ENCODE results near the gene ZNF443. TPM values are rescaled to one million over a fixed set of nuclear protein-coding genes. Genes with fewer than 3 reads are reported as not detected.
"Not testable (repeated sequence)": the region's sequence is repeated elsewhere in the genome, so short reads cannot be mapped to it uniquely, and the experiment has no call there.

The ZNF443 gene
- total RNA-seq, result 1 to 10 TPM; 2.2 to 2.5 TPM

DNA sequence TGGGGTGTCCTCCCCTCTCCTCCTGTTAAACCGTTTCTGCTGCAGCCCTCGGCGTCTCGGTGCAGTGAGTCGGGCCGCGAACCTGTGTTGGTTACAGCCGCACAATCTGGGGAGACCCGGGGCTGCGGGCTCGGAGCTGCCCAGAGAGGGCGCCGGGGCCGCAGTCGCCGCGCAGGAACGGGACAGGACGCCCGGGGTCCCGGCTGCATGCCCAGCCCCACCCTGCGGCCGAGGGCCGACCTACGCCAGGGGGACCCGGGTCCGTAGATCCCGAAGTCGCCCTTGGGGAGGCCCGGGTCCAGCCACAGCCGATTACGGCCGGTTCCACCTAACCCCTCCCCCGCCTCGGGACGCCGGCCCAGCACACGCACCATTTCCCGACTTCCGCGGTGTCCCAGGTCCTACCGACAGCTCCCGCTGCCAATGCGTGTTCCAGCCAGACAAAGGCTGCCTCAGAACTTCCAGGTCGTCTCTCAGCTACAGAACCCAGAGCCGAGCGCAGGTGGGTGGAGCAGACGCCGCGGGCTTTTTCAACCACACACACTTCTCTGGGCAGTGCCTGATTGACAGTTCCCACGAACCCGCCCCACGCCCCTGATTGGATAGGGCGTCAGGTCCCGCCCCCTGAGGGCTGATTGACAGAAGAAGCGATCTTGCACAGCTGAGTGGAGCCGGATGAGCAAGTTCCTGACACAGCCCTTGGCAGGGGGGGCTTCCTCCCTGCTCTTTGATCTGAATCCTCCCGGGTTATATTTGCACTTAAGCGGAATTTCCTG, at the start of gene ZNF443:
ZNF443 (minus strand) TSS at position 481 of the 776 bp plus-strand sequence; CDS start at position 374, 107 bp downstream.
- H3K4me3 Mint-ChIP-seq, result peak within 1 kb of the TSS; percentile 99
- H3K27me3 Mint-ChIP-seq, result no peaks in the 10 kb centered on the region
- DNase-seq (ENCODE audit: low spot score) (peak; percentile 98), ATAC-seq (peak; percentile 100)
- H3K27ac Mint-ChIP-seq, result peak within 1 kb of the TSS; percentile 80 to 93
- H3K36me3 Mint-ChIP-seq, result peaks cover 21% of the 10 kb centered on the region
- peaks cover 9% of the 10 kb centered on the region for H3K9me3 Mint-ChIP-seq
- peaks cover 5 to 11% of the 10 kb centered on the region in 2 donors for H3K4me1 Mint-ChIP-seq (ENCODE audit: low read depth in 2 of 2)

DNA sequence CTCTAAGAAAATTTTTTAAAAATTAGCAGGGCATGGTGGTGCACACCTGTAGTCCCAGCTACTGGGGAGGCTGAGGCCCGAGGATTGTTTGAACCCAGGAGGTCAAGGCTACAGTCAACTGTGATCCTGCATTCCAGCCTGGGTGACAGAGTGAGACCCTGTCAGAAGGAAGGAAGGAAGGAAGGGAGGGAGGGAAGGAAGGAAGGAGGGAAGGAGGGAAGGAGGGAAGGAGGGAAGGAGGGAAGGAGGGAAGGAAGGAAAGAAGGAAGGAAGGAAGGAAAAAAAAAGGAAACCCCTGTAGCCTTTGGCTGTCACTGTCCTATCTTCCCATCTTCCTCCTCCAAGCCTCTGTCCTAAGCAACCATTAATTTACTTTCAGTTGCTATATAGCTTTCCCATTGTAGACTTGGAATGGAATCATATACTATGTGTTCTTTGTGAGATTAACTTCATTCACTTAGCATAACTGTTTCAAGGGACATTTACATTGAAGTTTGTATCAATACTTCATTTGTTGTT, 45.5 kb upstream of the ZNF443 start:
- DNase-seq (ENCODE audit: low spot score); H3K9me3 Mint-ChIP-seq; ATAC-seq; H3K27ac Mint-ChIP-seq; H3K27me3 Mint-ChIP-seq; H3K4me3 Mint-ChIP-seq; H3K36me3 Mint-ChIP-seq: not testable (repeated sequence)
- H3K4me1 Mint-ChIP-seq (ENCODE audit: low read depth in 2 of 2), result peaks cover 22 to 23% of the 10 kb centered on the region in 2 donors

DNA sequence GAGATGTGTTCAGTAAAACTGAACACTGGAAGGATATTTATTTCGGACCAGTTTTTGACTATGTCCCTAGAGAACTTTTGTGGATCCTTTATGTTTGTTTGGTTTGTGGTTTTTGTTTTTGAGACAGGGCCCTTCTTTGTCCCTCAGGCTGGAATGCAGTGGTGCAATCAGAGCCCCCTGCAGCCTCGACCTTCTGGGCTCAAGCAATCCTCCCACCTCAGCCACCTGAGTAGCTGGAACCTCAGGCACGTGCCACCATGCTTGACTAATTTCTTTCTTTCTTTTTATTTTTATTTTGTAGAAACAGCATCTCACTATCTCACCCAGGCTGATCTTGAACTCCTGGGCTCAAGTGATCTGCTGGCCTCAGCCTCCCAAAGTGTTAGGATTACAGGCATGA, 44.8 kb upstream of the ZNF443 start:
- peaks cover 22 to 23% of the 10 kb centered on the region in 2 donors for H3K4me1 Mint-ChIP-seq (ENCODE audit: low read depth in 2 of 2)
- H3K4me3 Mint-ChIP-seq, result peak overlapping the region; percentile 95
- H3K36me3 Mint-ChIP-seq, result no peaks in the 10 kb centered on the region
- no peak overlapping the region for H3K27ac Mint-ChIP-seq
- DNase-seq (ENCODE audit: low spot score), result no peak
- no peak for ATAC-seq
- H3K9me3 Mint-ChIP-seq, result no peaks in the 10 kb centered on the region
- no peaks in the 10 kb centered on the region for H3K27me3 Mint-ChIP-seq

DNA sequence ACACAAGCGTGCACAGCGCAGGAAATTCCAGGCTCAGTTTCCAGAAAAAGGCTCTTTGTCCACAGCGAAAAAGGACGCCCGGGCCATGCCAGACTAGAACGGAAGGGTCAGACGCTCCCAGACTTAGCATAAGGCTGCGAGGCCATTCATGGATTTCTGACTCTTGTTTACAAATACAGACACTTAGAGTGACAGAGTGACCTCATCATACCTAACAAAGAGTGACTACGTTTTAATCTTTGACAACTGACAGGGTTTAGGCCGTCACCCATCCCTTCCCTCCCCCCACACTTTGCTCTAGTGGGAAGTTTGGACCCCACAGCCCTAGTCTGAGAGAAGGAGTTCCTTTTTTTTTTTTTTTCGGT, 44.2 kb upstream of the ZNF443 start:
- Mint-ChIP-seq H3K4me3 (peak overlapping the region; percentile 95), H3K4me1 (ENCODE audit: low read depth in 2 of 2) (peaks cover 22 to 23% of the 10 kb centered on the region in 2 donors), H3K9me3 (no peaks in the 10 kb centered on the region), H3K27ac (peak overlapping the region; percentile 43 to 82), H3K36me3 (no peaks in the 10 kb centered on the region), H3K27me3 (no peaks in the 10 kb centered on the region)
- DNase-seq (ENCODE audit: low spot score) (no peak), ATAC-seq (peak; percentile 2 to 21)

DNA sequence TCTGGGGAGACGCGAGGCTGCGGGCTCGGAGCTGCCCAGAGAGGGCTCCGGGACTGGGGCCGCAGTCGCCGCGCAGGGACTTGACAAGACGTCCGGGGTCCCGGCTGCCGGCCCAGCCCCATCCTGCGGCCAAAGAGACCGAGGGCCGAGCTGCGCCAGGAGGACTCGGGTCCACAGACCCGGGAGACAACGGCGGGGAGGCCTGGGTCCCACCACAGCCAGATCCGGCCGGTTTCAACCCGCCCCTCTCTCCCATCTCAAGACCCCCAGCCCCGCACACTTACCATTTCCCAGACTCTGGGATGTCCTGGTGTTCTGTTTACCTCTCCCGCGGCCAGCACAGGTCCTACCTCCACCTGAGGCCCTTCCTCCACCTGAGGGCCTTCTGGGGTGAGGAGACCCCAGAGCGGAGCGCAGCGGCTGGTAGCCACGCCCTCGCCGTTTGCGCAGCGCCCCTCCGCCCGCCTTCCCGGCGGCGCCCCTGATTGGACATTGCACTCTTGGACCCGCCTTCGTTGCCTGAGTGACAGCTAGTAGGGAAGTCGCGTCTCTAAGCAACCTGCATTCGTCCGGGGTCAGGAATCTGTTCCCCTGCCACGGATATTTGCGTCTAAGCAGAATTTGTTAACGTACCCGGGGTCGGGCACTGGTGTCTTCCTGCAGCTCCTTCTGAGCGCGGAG, 43.7 kb upstream of the ZNF443 start, which contains the start of gene ZNF709:
ZNF709 (minus strand) TSS at position 446 of the 681 bp plus-strand sequence; CDS start at position 287, 159 bp downstream.
- Mint-ChIP-seq H3K36me3 (no peaks in the 10 kb centered on the region), H3K4me1 (ENCODE audit: low read depth in 2 of 2) (peaks cover 22 to 23% of the 10 kb centered on the region in 2 donors), H3K9me3 (no peaks in the 10 kb centered on the region), H3K4me3 (peak within 1 kb of the TSS; percentile 95), H3K27ac (peak within 1 kb of the TSS; percentile 43 to 82), H3K27me3 (no peaks in the 10 kb centered on the region)
- peak; percentile 92 for DNase-seq (ENCODE audit: low spot score)
- peak; percentile 99 for ATAC-seq

DNA sequence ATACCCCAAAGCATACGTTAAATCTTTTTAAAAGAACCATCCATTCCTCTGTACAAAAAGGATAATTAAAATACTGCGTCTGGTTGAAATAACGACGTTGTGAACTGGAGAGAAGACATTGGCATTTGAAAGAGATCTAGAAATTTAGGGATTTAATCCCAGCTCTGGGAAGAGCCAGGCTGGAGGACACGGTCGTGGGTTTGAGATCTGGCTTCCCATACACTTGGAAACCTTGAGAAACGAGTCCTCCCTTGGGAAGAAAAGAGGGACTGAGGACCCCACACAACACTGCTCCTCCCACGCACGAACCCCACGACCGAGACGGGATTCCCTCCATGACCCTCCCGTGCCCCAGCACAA, 43.2 kb upstream of the ZNF443 start:
- Mint-ChIP-seq H3K4me3 (peak overlapping the region; percentile 95), H3K27me3 (no peaks in the 10 kb centered on the region), H3K4me1 (ENCODE audit: low read depth in 2 of 2) (peaks cover 22 to 23% of the 10 kb centered on the region in 2 donors), H3K9me3 (no peaks in the 10 kb centered on the region), H3K27ac (peak overlapping the region; percentile 43 to 82), H3K36me3 (no peaks in the 10 kb centered on the region)
- no peak for ATAC-seq
- DNase-seq (ENCODE audit: low spot score), result no peak

DNA sequence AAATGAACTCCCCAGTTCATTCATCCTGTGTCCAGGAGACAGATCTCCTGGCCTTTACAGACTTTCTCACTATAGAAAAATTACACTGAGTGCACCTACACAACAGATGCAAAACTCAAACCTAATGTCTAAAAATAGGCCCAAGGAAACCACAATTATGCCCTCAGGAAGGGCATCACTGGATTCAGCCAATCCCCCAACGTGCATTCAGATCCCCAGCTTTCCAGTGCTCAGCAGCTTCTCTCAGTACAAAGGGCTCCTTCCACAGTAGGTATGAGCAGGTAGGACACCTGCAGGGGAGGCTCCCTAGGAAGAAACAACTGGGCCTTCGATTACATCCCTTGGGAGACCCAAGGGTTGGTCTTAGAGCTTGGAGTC, 41.7 kb upstream of the ZNF443 start:
- Mint-ChIP-seq H3K9me3 (no peaks in the 10 kb centered on the region), H3K4me3 (no peak overlapping the region), H3K27me3 (no peaks in the 10 kb centered on the region), H3K27ac (peak overlapping the region in 1 of 2 donors; percentile 19), H3K4me1 (ENCODE audit: low read depth in 2 of 2) (peaks cover 22 to 27% of the 10 kb centered on the region in 2 donors), H3K36me3 (no peaks in the 10 kb centered on the region)
- no peak for DNase-seq (ENCODE audit: low spot score)
- no peak for ATAC-seq

DNA sequence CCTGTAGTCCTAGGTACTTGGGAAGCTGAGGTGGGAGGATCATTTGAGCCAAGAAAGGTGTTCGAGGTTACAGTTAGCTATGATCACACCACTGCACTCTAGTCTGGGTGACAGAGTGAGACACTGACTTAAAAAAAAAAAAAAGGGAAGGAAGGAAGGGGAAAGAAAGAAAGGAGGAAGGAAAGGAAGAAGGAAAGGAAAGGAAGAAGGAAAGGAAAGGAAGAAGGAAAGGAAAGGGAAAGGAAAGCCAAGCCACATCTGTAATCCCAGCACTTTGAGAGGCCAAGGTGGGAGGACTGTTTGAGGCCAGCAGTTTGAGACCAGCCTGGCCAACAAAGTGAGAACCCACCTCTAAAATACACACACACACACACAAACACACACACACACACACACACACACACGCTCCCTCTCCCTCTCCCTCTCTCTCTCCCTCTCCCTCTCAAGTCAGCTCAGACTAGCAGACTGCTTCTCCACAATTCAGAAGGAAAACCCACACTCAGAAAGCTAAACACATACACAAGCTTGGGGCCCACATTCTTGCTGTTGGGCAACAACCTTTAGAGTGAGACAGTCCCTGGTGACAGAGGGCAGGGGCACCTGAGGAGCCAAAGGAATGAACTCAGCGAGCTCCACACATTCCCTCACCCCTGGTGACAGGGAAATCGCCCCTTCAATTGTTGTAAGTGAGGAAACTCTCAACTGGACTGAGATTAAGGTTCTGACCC, 41.1 kb upstream of the ZNF443 start:
- Mint-ChIP-seq H3K27ac (peak overlapping the region in 1 of 2 donors; percentile 19), H3K4me1 (ENCODE audit: low read depth in 2 of 2) (peaks cover 22 to 27% of the 10 kb centered on the region in 2 donors), H3K27me3 (no peaks in the 10 kb centered on the region), H3K9me3 (no peaks in the 10 kb centered on the region), H3K36me3 (no peaks in the 10 kb centered on the region), H3K4me3 (peak overlapping the region; percentile 6)
- no peak for DNase-seq (ENCODE audit: low spot score)
- no peak for ATAC-seq

DNA sequence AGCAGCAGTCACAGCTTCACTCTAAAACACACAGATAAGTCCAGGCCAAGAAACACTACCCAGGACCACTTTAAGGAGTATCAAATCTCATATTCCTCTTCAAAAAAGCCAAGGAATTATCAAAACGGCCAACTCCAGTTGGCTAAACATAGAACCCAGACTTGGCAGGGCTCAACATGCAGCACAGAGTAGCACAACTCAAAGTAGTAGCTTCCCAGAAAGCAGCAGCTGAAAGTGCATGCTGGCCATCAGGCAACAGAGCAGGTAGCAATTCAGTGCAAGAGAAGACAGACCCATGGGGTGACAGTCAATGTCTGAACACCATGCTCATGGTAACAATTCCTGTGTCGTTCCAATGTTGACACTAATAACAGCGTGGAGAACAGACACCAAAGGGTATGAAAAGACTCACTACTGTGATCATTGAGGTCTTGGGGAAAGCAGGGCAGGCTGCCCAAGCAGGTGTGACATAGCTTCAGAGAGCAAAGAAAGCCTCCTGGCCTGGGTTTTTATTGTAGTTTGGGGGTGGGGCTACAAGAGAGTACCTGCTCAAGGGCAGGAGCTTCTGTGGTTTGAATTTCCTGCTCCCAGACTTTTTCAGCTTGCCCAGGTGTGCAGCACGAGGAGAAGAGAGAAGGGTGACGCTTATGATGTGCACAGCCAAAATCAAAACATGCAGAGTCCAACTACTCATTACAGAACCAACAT, 37.6 kb upstream of the ZNF443 start:
- ATAC-seq (no peak), DNase-seq (ENCODE audit: low spot score) (no peak)
- Mint-ChIP-seq H3K4me3 (no peak overlapping the region), H3K9me3 (no peaks in the 10 kb centered on the region), H3K27me3 (no peaks in the 10 kb centered on the region), H3K4me1 (ENCODE audit: low read depth in 2 of 2) (peaks cover 15 to 18% of the 10 kb centered on the region in 2 donors), H3K27ac (no peak overlapping the region), H3K36me3 (no peaks in the 10 kb centered on the region)

DNA sequence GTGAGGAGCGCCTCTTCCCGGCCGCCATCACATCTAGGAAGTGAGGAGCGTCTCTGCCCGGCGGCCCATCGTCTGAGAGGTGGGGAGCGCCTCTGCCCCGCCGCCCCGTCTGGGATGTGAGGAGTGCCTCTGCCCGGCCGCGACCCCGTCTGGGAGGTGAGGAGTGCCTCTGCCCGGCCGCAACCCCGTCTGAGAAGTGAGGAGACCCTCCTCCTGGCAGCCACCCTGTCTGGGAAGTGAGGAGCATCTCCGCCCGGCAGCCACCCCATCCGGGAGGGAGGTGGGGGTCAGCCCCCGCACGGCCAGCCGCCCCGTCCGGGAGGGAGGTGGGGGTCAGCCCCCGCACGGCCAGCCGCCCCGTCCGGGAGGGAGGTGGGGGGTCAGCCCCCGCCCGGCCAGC, 26.8 kb upstream of the ZNF443 start:
- not testable (repeated sequence) for H3K27me3 Mint-ChIP-seq; H3K9me3 Mint-ChIP-seq; ATAC-seq; H3K27ac Mint-ChIP-seq; H3K4me1 Mint-ChIP-seq (ENCODE audit: low read depth in 2 of 2); DNase-seq (ENCODE audit: low spot score); H3K4me3 Mint-ChIP-seq
- peaks cover 46% of the 10 kb centered on the region for H3K36me3 Mint-ChIP-seq

DNA sequence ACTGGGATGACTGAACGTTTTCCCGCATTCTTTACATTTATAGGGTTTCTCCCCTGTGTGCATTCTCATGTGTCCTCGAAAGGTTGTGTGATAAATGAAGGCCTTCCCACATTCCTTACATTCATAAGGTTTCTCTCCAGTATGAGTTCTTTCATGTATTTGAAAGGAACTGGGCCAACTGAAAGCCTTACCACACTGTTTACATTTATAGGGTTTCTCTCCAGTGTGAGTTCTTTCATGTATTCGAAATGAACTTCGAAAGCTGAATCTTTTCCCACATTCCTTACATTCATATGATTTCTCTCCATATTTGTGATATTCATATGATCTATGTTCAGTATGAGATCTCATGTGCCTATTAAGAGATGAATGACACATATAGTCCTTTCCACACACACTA, 24.4 kb upstream of the ZNF443 start:
- Mint-ChIP-seq H3K9me3 (peaks cover 10% of the 10 kb centered on the region), H3K27ac (no peak overlapping the region), H3K4me3 (no peak overlapping the region), H3K36me3 (peaks cover 49% of the 10 kb centered on the region), H3K4me1 (ENCODE audit: low read depth in 2 of 2) (no peaks in the 10 kb centered on the region), H3K27me3 (no peaks in the 10 kb centered on the region)
- no peak for ATAC-seq
- DNase-seq (ENCODE audit: low spot score), result no peak

DNA sequence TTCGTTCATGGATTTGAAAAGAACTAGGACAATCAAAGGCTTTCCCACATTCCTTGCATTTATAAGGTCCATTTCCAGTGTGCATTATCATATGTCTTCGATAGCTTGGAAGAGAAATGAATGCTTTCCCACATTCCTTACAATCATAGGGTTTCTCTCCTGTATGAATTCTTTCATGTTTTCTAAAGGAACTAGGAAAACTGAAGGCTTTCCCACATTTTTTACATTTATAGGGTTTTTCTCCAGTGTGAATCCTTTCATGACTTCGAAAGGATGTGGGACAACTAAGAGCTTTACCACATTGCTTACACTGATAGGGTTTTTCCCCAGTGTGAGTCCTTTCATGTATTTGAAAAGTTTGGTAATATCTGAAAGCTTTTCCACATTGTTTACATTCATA, 23.9 kb upstream of the ZNF443 start:
- ATAC-seq, result no peak
- Mint-ChIP-seq H3K9me3 (peaks cover 10% of the 10 kb centered on the region), H3K36me3 (peaks cover 44% of the 10 kb centered on the region), H3K4me1 (ENCODE audit: low read depth in 2 of 2) (no peaks in the 10 kb centered on the region), H3K27ac (no peak overlapping the region), H3K27me3 (no peaks in the 10 kb centered on the region), H3K4me3 (no peak overlapping the region)
- DNase-seq (ENCODE audit: low spot score), result no peak

DNA sequence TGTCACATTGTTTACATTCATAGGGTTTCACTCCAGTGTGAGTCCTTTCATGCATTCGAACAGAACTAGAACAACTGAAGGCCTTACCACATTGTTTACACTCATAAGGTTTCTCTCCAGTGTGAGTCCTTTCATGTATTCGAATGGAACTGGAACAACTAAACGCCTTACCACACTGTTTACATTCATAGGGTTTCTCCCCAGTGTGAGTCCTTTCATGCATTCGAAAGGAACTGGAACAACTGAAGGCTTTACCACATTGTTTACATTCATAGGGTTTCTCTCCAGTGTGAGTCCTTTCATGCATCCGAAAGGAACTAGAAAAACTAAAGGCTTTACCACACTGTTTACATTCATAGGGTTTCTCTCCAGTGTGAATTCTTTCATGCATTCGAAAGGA, 23.3 kb upstream of the ZNF443 start:
- H3K36me3 Mint-ChIP-seq, result peaks cover 47% of the 10 kb centered on the region
- H3K27me3 Mint-ChIP-seq; H3K4me1 Mint-ChIP-seq (ENCODE audit: low read depth in 2 of 2); DNase-seq (ENCODE audit: low spot score); H3K27ac Mint-ChIP-seq; ATAC-seq; H3K4me3 Mint-ChIP-seq; H3K9me3 Mint-ChIP-seq: not testable (repeated sequence)
